ENCODE measurements around the gene OGA. TPM values are rescaled to one million over a fixed set of nuclear protein-coding genes. Genes with fewer than 3 reads are reported as not detected.

Gene OGA
- total RNA-seq, 2 donors from 2014 or later: 83.3 to 110 TPM

GRCh38 chr10:101828766-101829551 is 10.7 kb upstream of the OGA start:
- H3K9me3 ChIP-seq: no peaks in the 10 kb centered on the region
- intact Hi-C loops (cut with DNase I): no loop called here
- ATAC-seq (no peak), DNase-seq (peak in 2 of 4 donors; percentile 10 to 31)
- H3K4me1 ChIP-seq: peaks cover 27% of the 10 kb centered on the region
- no peak for TF ChIP-seq POLR2A (IDR thresholded peaks at IDR 0.05)
- no peak for TF ChIP-seq CTCF (IDR thresholded peaks at IDR 0.05)
- no peak overlapping the region for H3K4me3 ChIP-seq
- no peak overlapping the region for H3K27ac ChIP-seq
- no peaks in the 10 kb centered on the region for H3K27me3 ChIP-seq
- 62 to 64% methylated on average over 38 to 39 of the region's 39 CpGs for WGBS, 2 donors
- H3K36me3 ChIP-seq (replicated peaks in 1 of 2; ENCODE audit: insufficient read depth in 1 of 2, low read depth in 2 of 2): no peaks in the 10 kb centered on the region

DNA sequence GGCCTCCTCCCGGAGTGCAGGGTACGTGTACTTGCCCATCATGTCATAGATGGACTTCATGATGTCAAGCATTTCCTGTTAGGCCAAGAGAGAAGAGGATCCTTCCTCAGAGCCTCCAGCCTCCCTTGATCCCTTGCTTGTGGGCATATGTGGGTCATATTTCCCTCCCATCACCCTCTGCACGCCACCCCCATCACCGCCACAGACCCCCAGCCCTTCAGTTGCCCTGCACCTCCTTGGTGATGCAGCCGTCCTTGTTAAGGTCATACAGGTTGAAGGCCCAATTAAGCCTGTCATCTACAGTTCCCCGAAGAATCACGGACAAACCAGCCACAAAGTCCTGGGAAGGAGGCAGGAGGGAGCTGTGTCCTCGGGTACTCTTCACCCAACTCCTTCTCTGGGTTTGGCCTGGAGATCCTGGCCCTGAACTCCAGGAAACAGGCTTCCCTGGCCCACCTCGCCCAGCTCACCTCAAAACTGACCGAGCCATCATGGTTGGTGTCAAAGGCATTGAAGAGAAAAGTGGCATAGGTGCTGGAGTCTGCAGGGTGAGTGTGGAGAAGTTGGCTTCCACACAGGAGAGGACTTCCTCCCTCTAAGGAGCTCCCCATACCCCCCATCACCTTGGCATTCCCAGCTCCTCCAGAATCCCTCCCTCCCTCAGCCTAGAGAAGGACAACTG is 9.8 kb upstream of the OGA start:
- ATAC-seq (no peak), DNase-seq (no peak)
- Histone ChIP-seq H3K27ac (no peak overlapping the region), H3K9me3 (no peaks in the 10 kb centered on the region), H3K4me1 (peaks cover 27% of the 10 kb centered on the region), H3K4me3 (no peak overlapping the region), H3K36me3 (replicated peaks in 1 of 2; ENCODE audit: insufficient read depth in 1 of 2, low read depth in 2 of 2) (no peaks in the 10 kb centered on the region), H3K27me3 (no peaks in the 10 kb centered on the region)
- intact Hi-C loops (cut with DNase I): no loop called here
- 86 to 88% methylated on average over 10 of the region's 10 CpGs for WGBS, 2 donors
- TF ChIP-seq POLR2A (IDR thresholded peaks at IDR 0.05) (no peak), CTCF (IDR thresholded peaks at IDR 0.05) (no peak)

GRCh38 chr10:101826852-101827434 is 8.7 kb upstream of the OGA start:
- no peak for DNase-seq
- Histone ChIP-seq H3K27me3 (no peaks in the 10 kb centered on the region), H3K4me1 (peaks cover 17% of the 10 kb centered on the region), H3K27ac (no peak overlapping the region), H3K4me3 (no peak overlapping the region), H3K9me3 (no peaks in the 10 kb centered on the region), H3K36me3 (replicated peaks in 1 of 2; ENCODE audit: insufficient read depth in 1 of 2, low read depth in 2 of 2) (no peaks in the 10 kb centered on the region)
- intact Hi-C loops (cut with DNase I): no loop called here
- TF ChIP-seq CTCF (IDR thresholded peaks at IDR 0.05) (no peak), POLR2A (IDR thresholded peaks at IDR 0.05) (no peak)
- no peak for ATAC-seq
- WGBS, 2 donors: 82 to 83% methylated on average over 5 of the region's 5 CpGs

DNA sequence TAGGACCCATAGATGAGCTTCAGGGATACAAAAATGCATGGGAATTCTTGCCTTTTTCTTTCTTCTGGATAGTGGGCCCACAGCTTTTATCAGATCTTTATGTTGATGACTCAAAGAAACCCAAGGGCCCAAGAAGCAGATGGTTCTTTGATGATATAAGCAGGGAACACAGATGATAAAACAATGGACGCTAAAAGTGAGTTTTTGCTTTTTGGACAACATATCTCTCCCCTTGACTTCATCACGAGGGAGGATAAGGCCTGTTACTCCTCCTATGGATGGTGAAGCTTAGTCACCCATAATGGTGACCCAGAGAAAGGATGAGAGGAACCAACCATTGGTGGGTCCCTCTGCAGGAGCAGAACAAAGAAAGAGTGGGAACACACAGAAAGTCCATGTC is 6.5 kb upstream of the OGA start:
- DNase-seq (no peak), ATAC-seq (no peak)
- intact Hi-C loops (cut with DNase I): no loop called here
- Histone ChIP-seq H3K9me3 (no peaks in the 10 kb centered on the region), H3K27me3 (no peaks in the 10 kb centered on the region), H3K4me3 (no peak overlapping the region), H3K4me1 (peaks cover under 1% of the 10 kb centered on the region), H3K36me3 (replicated peaks in 1 of 2; ENCODE audit: insufficient read depth in 1 of 2, low read depth in 2 of 2) (no peaks in the 10 kb centered on the region), H3K27ac (no peak overlapping the region)
- TF ChIP-seq CTCF (IDR thresholded peaks at IDR 0.05): no peak
- no peak for TF ChIP-seq POLR2A (IDR thresholded peaks at IDR 0.05)
- 86 to 87% methylated on average over 2 of the region's 2 CpGs for WGBS, 2 donors
